Measurements from ENCODE around the gene EZH2. TPM values are rescaled to one million over a fixed set of nuclear protein-coding genes. Genes with fewer than 3 reads are reported as not detected.

The EZH2 gene
- total and polyA plus RNA-seq, 2 donors from 2014 or later = 1.6 to 4.7 TPM

GRCh38 chr7:148773334-148773733 is 110.8 kb downstream of the EZH2 start:
- no peaks in the 10 kb centered on the region for H3K4me1 ChIP-seq (ENCODE audit: control insufficient read depth in 2 of 3, insufficient read depth in 2 of 3, low read depth in 1 of 3, low read length in 3 of 3)
- H3K36me3 ChIP-seq (ENCODE audit: control insufficient read depth in 2 of 3, insufficient read depth in 3 of 3, low read length in 3 of 3) = peaks cover 4 to 42% (median 36%) of the 10 kb centered on the region in 3 donors
- TF ChIP-seq CTCF (IDR thresholded peaks at IDR 0.05; ENCODE audit: borderline replicate concordance, extremely low read depth, insufficient read depth) = no peak
- FAIRE-seq = no peak
- H3K9me3 ChIP-seq (ENCODE audit: control insufficient read depth in 2 of 3, insufficient read depth in 1 of 3, low read length in 3 of 3) = no peaks in the 10 kb centered on the region
- DNase-seq = peak in 3 of 5 donors; percentile 21 to 43 (median 43)
- intact Hi-C loops (cut with DNase I) = no loop called here
- no peak overlapping the region for H3K4me3 ChIP-seq (ENCODE audit: low read length in 3 of 3)
- H3K27me3 ChIP-seq (ENCODE audit: control insufficient read depth, insufficient read depth, low read length) = no peaks in the 10 kb centered on the region
- no peak overlapping the region for H3K27ac ChIP-seq (ENCODE audit: low read depth in 2 of 2, low read length in 2 of 2)
- H3K9ac ChIP-seq (ENCODE audit: low read length in 3 of 3) = no peak overlapping the region

- Histone ChIP-seq H3K4me1 (ENCODE audit: control insufficient read depth in 2 of 3, insufficient read depth in 2 of 3, low read depth in 1 of 3, low read length in 3 of 3) (no peaks in the 10 kb centered on the region), H3K27ac (ENCODE audit: low read depth in 2 of 2, low read length in 2 of 2) (no peak overlapping the region), H3K4me3 (ENCODE audit: low read length in 3 of 3) (no peak overlapping the region), H3K9me3 (ENCODE audit: control insufficient read depth in 2 of 3, insufficient read depth in 1 of 3, low read length in 3 of 3) (no peaks in the 10 kb centered on the region), H3K9ac (ENCODE audit: low read length in 3 of 3) (no peak overlapping the region), H3K36me3 (ENCODE audit: control insufficient read depth in 2 of 3, insufficient read depth in 3 of 3, low read length in 3 of 3) (peaks cover 6 to 49% (median 34%) of the 10 kb centered on the region in 3 donors), H3K27me3 (ENCODE audit: control insufficient read depth, insufficient read depth, low read length) (no peaks in the 10 kb centered on the region)
- no peak for FAIRE-seq
- intact Hi-C loops (cut with DNase I) = no loop called here
- peak in 2 of 5 donors; percentile 19 to 24 for DNase-seq
- no peak for TF ChIP-seq CTCF (IDR thresholded peaks at IDR 0.05; ENCODE audit: borderline replicate concordance, extremely low read depth, insufficient read depth)
Observed at GRCh38 chr7:148772297-148773089, 111.6 kb downstream of the EZH2 start.

- Histone ChIP-seq H3K4me3 (ENCODE audit: low read length in 3 of 3) (no peak overlapping the region), H3K36me3 (ENCODE audit: control insufficient read depth in 2 of 3, insufficient read depth in 3 of 3, low read length in 3 of 3) (peaks cover 6 to 45% (median 31%) of the 10 kb centered on the region in 3 donors), H3K4me1 (ENCODE audit: control insufficient read depth in 2 of 3, insufficient read depth in 2 of 3, low read depth in 1 of 3, low read length in 3 of 3) (no peaks in the 10 kb centered on the region), H3K9ac (ENCODE audit: low read length in 3 of 3) (no peak overlapping the region), H3K9me3 (ENCODE audit: control insufficient read depth in 2 of 3, insufficient read depth in 1 of 3, low read length in 3 of 3) (no peaks in the 10 kb centered on the region), H3K27me3 (ENCODE audit: control insufficient read depth, insufficient read depth, low read length) (no peaks in the 10 kb centered on the region), H3K27ac (ENCODE audit: low read depth in 2 of 2, low read length in 2 of 2) (no peak overlapping the region)
- intact Hi-C loops (cut with DNase I) = no loop called here
- no peak for FAIRE-seq
- no peak for DNase-seq
- TF ChIP-seq CTCF (IDR thresholded peaks at IDR 0.05; ENCODE audit: borderline replicate concordance, extremely low read depth, insufficient read depth) = no peak
Observed at GRCh38 chr7:148770004-148770403, 114.1 kb downstream of the EZH2 start.
